ENCODE measurements around the gene OLFML2B.

OLFML2B gene

GRCh38 chr1:161983725-161984124, 39.9 kb downstream of the OLFML2B start:
- Histone ChIP-seq H3K36me3 (replicated peaks) (no peaks in the 10 kb centered on the region), H3K4me3 (ENCODE audit: low read depth, low read length) (no peak overlapping the region), H3K27me3 (replicated peaks) (no peaks in the 10 kb centered on the region), H3K27ac (no peak overlapping the region)
- no peak for DNase-seq
- TF ChIP-seq CTCF (IDR thresholded peaks at IDR 0.05; ENCODE audit: low read depth, low read length, missing control alignments), result no peak
- in situ Hi-C loops (cut with HindIII; ENCODE audit: low pct_ligation_motif_present, low sequenced_read_pairs), result no loop called here

GRCh38 chr1:161982917-161983316, 40.8 kb downstream of the OLFML2B start:
- H3K36me3 ChIP-seq (replicated peaks), result no peaks in the 10 kb centered on the region
- in situ Hi-C loops (cut with HindIII; ENCODE audit: low pct_ligation_motif_present, low sequenced_read_pairs), result no loop called here
- H3K4me3 ChIP-seq (ENCODE audit: low read depth, low read length), result no peak overlapping the region
- no peak for TF ChIP-seq CTCF (IDR thresholded peaks at IDR 0.05; ENCODE audit: low read depth, low read length, missing control alignments)
- H3K27me3 ChIP-seq (replicated peaks), result no peaks in the 10 kb centered on the region
- no peak overlapping the region for H3K27ac ChIP-seq
- DNase-seq, result no peak

GRCh38 chr1:161982507-161982895, 41.2 kb downstream of the OLFML2B start:
- Histone ChIP-seq H3K4me3 (ENCODE audit: low read depth, low read length) (no peak overlapping the region), H3K27ac (no peak overlapping the region), H3K36me3 (replicated peaks) (no peaks in the 10 kb centered on the region), H3K27me3 (replicated peaks) (no peaks in the 10 kb centered on the region)
- in situ Hi-C loops (cut with HindIII; ENCODE audit: low pct_ligation_motif_present, low sequenced_read_pairs), result no loop called here
- no peak for DNase-seq
- no peak for TF ChIP-seq CTCF (IDR thresholded peaks at IDR 0.05; ENCODE audit: low read depth, low read length, missing control alignments)

GRCh38 chr1:161981735-161982506, 41.7 kb downstream of the OLFML2B start:
- no peak for DNase-seq
- Histone ChIP-seq H3K27ac (no peak overlapping the region), H3K36me3 (replicated peaks) (no peaks in the 10 kb centered on the region), H3K4me3 (ENCODE audit: low read depth, low read length) (no peak overlapping the region), H3K27me3 (replicated peaks) (no peaks in the 10 kb centered on the region)
- in situ Hi-C loops (cut with HindIII; ENCODE audit: low pct_ligation_motif_present, low sequenced_read_pairs), result no loop called here
- TF ChIP-seq CTCF (IDR thresholded peaks at IDR 0.05; ENCODE audit: low read depth, low read length, missing control alignments), result no peak

GRCh38 chr1:161981126-161981525, 42.5 kb downstream of the OLFML2B start:
- TF ChIP-seq CTCF (IDR thresholded peaks at IDR 0.05; ENCODE audit: low read depth, low read length, missing control alignments), result no peak
- H3K4me3 ChIP-seq (ENCODE audit: low read depth, low read length), result no peak overlapping the region
- H3K36me3 ChIP-seq (replicated peaks), result no peaks in the 10 kb centered on the region
- H3K27me3 ChIP-seq (replicated peaks), result no peaks in the 10 kb centered on the region
- in situ Hi-C loops (cut with HindIII; ENCODE audit: low pct_ligation_motif_present, low sequenced_read_pairs), result no loop called here
- DNase-seq, result no peak
- no peak overlapping the region for H3K27ac ChIP-seq

Measured in brain microvascular endothelial cell (primary cell).